UCSD-AML1 (cell line): Measurements from ENCODE around the gene TRRAP.

Experiments used
- DNase-seq: peaks from one replicate; lab custom pipeline; 2025; ENCODE audit not compliant: unreplicated experiment; lab: John Stamatoyannopoulos, UW

TRRAP gene

GRCh38 chr7:98984126-98984525 is 105.8 kb downstream of the TRRAP start:
- DNase-seq: no peak

- DNase-seq: no peak
Measured at GRCh38 chr7:98985406-98985805, 107.1 kb downstream of the TRRAP start.

- no peak for DNase-seq
Measured at GRCh38 chr7:98985945-98986344, 107.6 kb downstream of the TRRAP start.

- DNase-seq: no peak
Measured at GRCh38 chr7:98988641-98989040, 110.3 kb downstream of the TRRAP start.

GRCh38 chr7:98990356-98990755 is 112.0 kb downstream of the TRRAP start:
- DNase-seq: no peak

- DNase-seq: no peak
Measured at GRCh38 chr7:98991141-98991540, 112.8 kb downstream of the TRRAP start.

GRCh38 chr7:98992076-98992475 is 113.7 kb downstream of the TRRAP start:
- no peak for DNase-seq

GRCh38 chr7:98993024-98993897 is 114.9 kb downstream of the TRRAP start:
- DNase-seq: no peak

GRCh38 chr7:98994046-98994944 is 116.0 kb downstream of the TRRAP start:
- no peak for DNase-seq

- no peak for DNase-seq
Measured at GRCh38 chr7:98995111-98995510, 116.8 kb downstream of the TRRAP start.

- DNase-seq: no peak
Measured at GRCh38 chr7:98995523-98996149, 117.3 kb downstream of the TRRAP start.

- DNase-seq: no peak
Measured at GRCh38 chr7:98996150-98996552, 117.8 kb downstream of the TRRAP start.

- DNase-seq: no peak
Measured at GRCh38 chr7:98997846-98998245, 119.5 kb downstream of the TRRAP start.

- no peak for DNase-seq
Measured at GRCh38 chr7:98998821-98999725, 120.7 kb downstream of the TRRAP start.

GRCh38 chr7:99000196-99000903 is 122.0 kb downstream of the TRRAP start:
- no peak for DNase-seq

- no peak for DNase-seq
Measured at GRCh38 chr7:99000904-99001465, 122.7 kb downstream of the TRRAP start.

- no peak for DNase-seq
Measured at GRCh38 chr7:99001482-99002147, 123.3 kb downstream of the TRRAP start.

GRCh38 chr7:99002148-99002826 is 124.0 kb downstream of the TRRAP start:
- DNase-seq: no peak
